ENCODE measurements around the gene CTSD.

CTSD gene

GRCh38 chr11:1742869-1743584 is 20.7 kb downstream of the CTSD start:
- DNase-seq, result no peak

DNA sequence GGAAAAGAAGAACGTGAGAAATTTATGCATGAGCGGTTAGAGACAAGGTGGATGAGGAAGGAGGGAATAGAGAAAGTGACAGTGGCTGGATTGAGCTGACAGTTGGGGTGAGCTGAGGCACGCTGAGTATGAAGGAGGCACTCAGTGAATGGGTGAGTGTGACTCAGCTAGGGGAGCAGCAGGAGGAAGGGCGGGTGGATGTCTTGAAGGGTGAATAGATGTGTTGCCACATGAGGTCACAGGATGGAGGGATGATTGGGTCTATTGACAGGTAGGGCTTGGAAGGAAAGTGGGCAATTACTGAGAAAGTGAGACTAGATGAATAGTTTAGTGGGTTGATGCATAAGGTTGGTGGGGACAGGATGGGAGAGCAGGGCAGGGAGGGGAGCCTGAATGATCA is 21.4 kb downstream of the CTSD start:
- DNase-seq, result no peak

DNA sequence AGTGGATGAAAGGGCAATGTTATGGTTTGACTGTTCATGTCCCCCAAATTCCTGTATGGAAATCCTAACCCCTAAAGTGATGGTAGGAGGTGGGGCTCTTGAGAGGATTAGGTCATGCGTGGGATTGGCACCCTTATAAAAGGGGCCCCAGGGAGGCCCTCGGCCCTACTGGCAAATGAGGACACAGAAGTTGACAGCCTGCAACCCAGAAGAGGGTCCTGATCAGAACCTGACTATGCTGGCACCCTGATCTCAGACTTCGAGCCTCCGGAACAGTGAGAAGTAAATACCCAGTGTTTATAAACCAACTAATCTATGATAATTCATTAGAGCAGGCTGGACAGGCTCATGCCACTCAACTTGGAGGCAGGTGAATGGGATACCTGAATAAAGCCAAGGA is 22.0 kb downstream of the CTSD start:
- no peak for DNase-seq

DNA sequence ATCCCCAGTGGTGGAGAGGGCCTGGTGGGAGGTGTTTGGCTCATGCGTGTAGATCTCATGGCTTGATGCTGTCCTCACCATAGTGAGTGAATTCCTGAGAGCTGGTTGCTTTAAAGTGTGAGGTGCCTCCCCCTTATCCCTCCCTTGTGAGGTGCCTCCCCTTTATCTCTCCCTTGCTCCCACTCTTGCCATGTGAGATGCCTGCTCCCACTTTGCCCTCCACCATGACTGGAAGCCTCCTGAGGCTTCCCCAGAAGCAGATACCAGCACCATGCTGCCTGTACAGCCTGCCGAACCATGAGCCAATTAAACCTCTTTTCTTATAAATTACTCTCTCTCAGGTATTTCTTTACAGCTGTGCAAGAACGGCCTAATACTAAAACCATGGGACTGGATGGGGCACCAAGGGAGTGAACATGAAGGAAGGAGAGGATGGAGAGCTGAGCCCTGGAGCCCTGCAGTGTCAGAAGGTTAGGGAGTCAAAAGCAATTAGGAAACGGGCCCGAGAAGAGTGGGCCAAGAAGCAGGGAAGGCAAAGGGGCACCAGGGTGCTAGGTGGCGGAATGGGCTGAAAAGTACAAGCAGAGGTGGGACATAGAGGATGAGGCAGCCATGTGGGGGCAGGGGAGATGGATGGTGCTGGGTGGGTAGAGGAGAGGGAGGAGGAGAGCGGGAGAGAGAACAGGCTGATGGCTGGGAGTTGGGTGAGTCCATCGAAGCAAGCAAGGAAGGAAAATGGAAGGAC is 22.8 kb downstream of the CTSD start:
- no peak for DNase-seq

GRCh38 chr11:1739576-1739975 is 24.2 kb downstream of the CTSD start:
- DNase-seq, result no peak

- DNase-seq, result no peak
These were observed 25.3 kb downstream of the CTSD start for GRCh38 chr11:1738380-1738779.

GRCh38 chr11:1737080-1737757 is 26.5 kb downstream of the CTSD start:
- no peak for DNase-seq

DNA sequence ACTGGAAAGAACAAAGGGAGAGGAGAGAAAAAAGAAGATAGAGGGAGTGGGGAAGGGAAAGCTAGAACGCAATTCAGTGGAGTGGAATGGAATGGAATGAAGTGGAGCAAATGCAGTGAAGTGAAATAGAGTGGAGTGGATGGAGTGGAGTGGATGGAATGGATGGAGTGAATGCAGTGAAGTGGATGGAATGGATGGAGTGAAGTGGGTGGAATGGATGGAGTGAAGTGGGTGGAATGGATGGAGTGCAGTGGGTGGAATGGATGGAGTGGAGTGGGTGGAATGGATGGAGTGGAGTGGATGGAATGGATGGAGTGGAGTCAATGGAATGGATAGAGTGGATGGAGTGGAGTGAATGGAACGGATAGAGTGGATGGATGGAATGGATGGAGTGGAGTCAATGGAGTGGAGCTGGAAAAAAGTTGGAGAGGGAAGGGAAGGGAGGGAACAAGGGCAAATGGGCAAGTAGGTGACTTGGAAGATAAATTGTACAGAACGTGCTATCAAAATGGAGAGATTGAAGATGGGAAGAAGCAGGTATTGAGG is 27.2 kb downstream of the CTSD start:
- no peak for DNase-seq

DNA sequence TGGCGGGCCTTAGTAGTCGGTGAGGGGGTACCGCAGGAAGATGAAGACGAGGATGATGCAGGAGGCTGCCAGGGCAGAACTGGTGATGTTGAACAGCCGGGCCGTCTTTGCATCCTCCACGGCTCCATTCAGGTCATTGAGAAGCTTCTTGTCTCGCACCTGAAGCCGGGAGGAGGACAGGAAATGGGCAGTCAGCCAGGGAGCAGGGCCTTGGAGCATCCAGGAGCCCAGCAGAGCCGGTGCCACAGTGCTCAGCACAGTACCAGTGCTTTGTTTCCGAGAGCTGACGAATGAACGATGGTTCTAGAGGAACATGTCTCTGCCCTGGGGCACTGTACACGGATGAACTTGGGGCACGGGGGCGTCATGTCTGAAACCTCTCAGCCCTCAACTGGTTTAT is 28.5 kb downstream of the CTSD start:
- no peak for DNase-seq

DNA sequence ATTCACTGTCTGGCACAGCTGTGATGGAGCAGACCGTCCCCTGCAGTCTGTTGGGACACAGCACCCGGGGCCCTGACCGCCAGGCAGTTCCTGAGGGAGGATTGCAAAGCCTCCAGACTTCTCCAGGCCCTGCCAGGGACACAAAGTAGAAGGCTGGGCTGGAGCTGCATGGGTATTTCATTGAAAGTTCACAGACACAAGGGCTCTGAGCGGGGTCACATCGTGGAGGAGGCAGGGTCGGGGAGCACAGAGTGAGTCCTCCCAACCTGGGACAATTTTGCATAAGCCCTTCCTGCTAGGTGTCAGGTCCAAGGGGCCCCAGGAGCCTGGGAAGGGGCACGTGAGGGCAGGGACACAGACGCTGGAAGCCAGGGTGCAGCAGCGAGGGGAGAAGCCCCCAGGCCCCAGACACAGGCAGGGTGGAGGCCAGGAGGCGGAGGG is 29.1 kb downstream of the CTSD start:
- DNase-seq, result no peak

DNA sequence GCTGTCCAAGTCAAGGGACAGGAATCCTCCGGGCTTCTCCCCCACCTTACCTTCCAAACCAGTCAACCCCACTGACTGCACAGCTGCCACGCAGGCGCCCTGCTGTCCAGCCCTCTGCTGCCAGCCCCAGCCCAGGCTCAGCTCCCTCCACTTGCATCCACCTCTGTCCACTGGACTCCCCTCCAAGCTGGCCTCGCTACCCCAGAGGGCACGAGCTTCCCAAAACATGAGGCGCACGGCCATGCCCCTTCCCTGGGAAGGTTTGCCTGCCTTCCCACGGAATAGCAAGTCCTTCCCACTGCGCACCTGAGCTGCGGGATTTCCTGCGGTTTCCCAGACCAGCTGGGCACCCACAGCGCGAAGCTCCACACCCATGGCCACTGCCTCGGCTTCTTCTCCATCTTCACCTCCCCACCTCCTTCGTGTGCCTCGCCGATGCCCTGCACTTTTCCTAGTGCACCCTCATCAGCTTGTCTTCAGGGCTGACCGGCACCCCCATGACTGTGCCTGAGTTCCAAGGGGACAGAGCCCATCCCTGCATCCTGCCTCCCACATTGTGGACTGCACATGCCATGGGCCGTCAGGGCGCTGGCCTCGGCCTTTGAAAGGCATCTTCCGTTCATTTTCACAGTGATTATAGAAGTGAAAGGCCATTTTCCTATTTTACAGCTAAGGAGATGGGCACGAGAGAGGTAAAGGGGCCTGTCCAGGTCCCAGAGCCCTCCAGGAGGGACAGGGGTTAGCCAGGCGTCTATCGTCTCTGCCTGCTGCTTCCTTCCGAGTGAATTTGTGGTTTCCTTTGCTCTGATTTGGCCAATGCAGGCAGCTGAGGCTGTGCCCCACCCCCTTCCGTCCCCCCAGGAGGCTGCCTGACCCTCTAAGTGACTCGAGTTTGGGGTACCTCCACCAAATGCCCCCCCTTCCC is 29.7 kb downstream of the CTSD start:
- DNase-seq, result no peak

- no peak for DNase-seq
These were observed 30.6 kb downstream of the CTSD start for GRCh38 chr11:1733009-1733715.

GRCh38 chr11:1732418-1733008 is 31.2 kb downstream of the CTSD start:
- no peak for DNase-seq

GRCh38 chr11:1731451-1732059 is 32.2 kb downstream of the CTSD start:
- no peak for DNase-seq

DNA sequence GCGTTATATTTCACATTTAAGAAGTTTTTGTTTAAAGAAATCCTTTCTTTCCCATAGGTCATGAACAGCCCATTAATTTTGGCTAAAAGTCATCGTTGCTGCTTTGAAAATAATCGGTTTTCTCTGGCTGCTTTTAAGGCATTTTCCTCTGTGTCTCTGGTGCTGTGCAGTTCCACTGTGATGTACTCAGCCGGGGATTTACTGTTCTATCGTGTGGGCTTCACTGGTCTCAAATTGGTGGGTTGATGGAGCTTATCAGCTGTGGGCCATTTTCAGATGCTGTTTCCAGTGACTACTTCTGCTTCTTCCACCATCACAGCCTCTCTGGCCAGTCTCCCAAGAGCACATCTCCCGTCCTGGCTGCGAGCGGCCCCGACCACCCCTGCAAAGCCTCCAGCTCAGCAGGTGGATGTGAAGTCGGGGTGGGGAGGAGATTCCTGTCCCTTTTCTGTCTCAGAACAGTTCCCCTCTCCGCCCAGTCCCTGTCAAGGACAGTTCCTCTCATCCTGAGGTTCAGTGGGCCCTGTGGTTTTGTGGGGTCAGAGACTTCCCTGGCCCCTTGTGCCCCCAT is 33.6 kb downstream of the CTSD start:
- DNase-seq, result no peak

DNA sequence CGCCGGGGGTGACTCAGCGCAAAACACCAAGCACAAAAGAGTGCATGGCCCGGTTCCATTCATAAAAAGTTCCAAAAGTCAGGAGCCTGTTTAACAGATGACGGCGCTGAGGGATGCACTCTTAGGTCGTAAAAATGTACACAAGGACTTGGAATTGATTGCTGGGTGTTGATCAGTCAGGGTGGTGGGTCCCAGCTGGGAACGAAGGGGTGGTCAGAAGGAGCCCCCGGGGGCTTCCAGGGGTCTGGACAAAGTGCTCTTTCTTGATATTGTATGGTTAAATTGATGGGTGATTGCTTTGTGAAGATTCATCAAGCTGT is 34.1 kb downstream of the CTSD start:
- no peak for DNase-seq

GRCh38 chr11:1728931-1729691 is 34.6 kb downstream of the CTSD start:
- no peak for DNase-seq

GRCh38 chr11:1728301-1728700 is 35.4 kb downstream of the CTSD start:
- DNase-seq, result no peak

- no peak for DNase-seq
These were observed 35.9 kb downstream of the CTSD start for GRCh38 chr11:1727861-1728260.

GRCh38 chr11:1727096-1727690 is 36.5 kb downstream of the CTSD start:
- no peak for DNase-seq
